Heart left ventricle (tissue), 16 donors: ENCODE measurements around the gene LY6G5C. TPM values are rescaled to one million over a fixed set of nuclear protein-coding genes. Genes with fewer than 3 reads are reported as not detected.

Experiments used
- ATAC-seq, 4 donors: fragments of 200-7000 bp; cut with Tn5 transposase; one replicate each; pipeline ENCODE4 v1.9.1; 2020 to 2022; ENCODE audit warnings: moderate library complexity in 4 of 4, mild to moderate bottlenecking in 3 of 4, moderate number of reproducible peaks in 1 of 4
- DNase-seq, 5 donors: peaks; one replicate each; pipeline ENCODE4 v3.0.0-alpha.2; 2020
- H3K27ac ChIP-seq, 12 donors: fragments of 200-600 bp; sonication (generic) in 4 of 12; one replicate each; pipeline versions ENCODE4 v1.5.0 to v1.8.0; 2016 to 2022; ENCODE audit warnings: mild to moderate bottlenecking in 2 of 12
- H3K27me3 ChIP-seq, 9 donors: fragments of 200-600 bp; sonication (generic) in 2 of 9; one replicate each; pipeline versions ENCODE4 v1.5.1 to v1.8.0; 2016 to 2022; ENCODE audit warnings: mild to moderate bottlenecking in 3 of 9
- H3K36me3 ChIP-seq, 9 donors: fragments of 200-600 bp; sonication (generic) in 2 of 9; one replicate each; pipeline versions ENCODE4 v1.5.0 to v1.8.0; 2018 to 2022; ENCODE audit warnings: mild to moderate bottlenecking in 2 of 9
- H3K4me1 ChIP-seq, 12 donors: fragments of 200-600 bp; sonication (generic) in 4 of 12; one replicate each; pipeline versions ENCODE4 v1.5.0 to v1.8.0; 2016 to 2022; ENCODE audit warnings: mild to moderate bottlenecking in 3 of 12
- H3K4me3 ChIP-seq, 12 donors: fragments of 200-600 bp; sonication (generic) in 4 of 12; one replicate each; pipeline versions ENCODE4 v1.5.0 to v1.8.0; 2017 to 2022; ENCODE audit warnings: mild to moderate bottlenecking in 9 of 12, moderate library complexity in 4 of 12
- H3K9me3 ChIP-seq, 12 donors: fragments of 200-600 bp; sonication (generic) in 4 of 12; one replicate each; pipeline versions ENCODE4 v1.5.0 to v1.8.0; 2016 to 2022; ENCODE audit warnings: mild to moderate bottlenecking in 1 of 12
- CTCF ChIP-seq, 12 donors: fragments of 200-600 bp; sonication (generic) in 4 of 12; IDR thresholded peaks; one replicate each; pipeline versions ENCODE4 v1.5.0 to v1.8.0; 2018 to 2022; ENCODE audit warnings: antibody characterized with exemption in 12 of 12, mild to moderate bottlenecking in 5 of 12
- POLR2A ChIP-seq, 2 donors: fragments of 450-650 bp; IDR thresholded peaks; one replicate each; pipeline ENCODE4 v1.6.1; 2017; ENCODE audit warnings: antibody characterized with exemption in 2 of 2, mild to moderate bottlenecking in 2 of 2, moderate library complexity in 2 of 2
- WGBS, 4 donors: extraction: QIAGEN DNeasy Blood & Tissue Kit in 2 of 4; methylation state at CpG; one replicate each; pipeline versions ENCODE4 v1.1.5 to v1.1.7; 2013 to 2018; 5-methylcytosine and 5-hydroxymethylcytosine counted together
- intact Hi-C, 10 donors: fragments of 100-400 bp; cut with DNase I; formaldehyde crosslinking; loops; one replicate each; pipeline versions ENCODE4 v1.11.1 to v1.14.2; 2022
- polyA plus RNA-seq, 2 donors: library from polyadenylated mRNA; stranded (reverse); fragments of 200-250 nt; gene quantifications; one replicate each; pipeline ENCODE4 v1.2.3, GENCODE V29; 2013
- total RNA-seq, 9 donors: library from RNA; depleted of rRNA in 2 of 9; stranded (reverse); fragments of >200 nt in 2 of 9; fragmentation: NEBNext Ultra II Directional in 3 of 9; extraction: Animal tissue kit (Norgen Biotek cat#: 25700) in 3 of 9; gene quantifications; one replicate each; pipeline versions ENCODE4 v1.1.0 to v1.2.4, GENCODE V29; 2016 to 2023
- donor health status: ischemic (EF 13 %, LVEDD 7.1; RV severe dilation, severe dysfunction).
- donor health status: healthy with polysubstance abuse.
- donor health status: DM: no; HTN: yes; CAD: no.
- donor health status: DM: no; HTN: no; CAD: no.
- donor health status: ischemic (EF 25% LVEDD 6.9; RV normal size, moderate dysfunction).
- donor health status: ischemic (EF 25% LVEDD 5.7; RV mildly dilated, moderate dysfunction).
- donor health status: healthy.
- donor health status: DM: yes; HTN: yes; CAD: no.
- donor health status: ischemic (EF 35%, LVEDD 5.7; RV mildly dilated, moderate dysfunction).
- donor health status: nonischemic (EF 11% LVEDD 7.7; RV severe dilation, severe dysfunction).
- donor health status: DM: yes; HTN: yes; CAD: no.
- donor health status: PGD.
- donor health status: ischemic (EF 29% LVEDD 5.4; RV normal size, mild dysfunction).
- donor health status: nonischemic (EF 23%, LVEDD 6.1; RV moderate dilation, normal function).

The LY6G5C gene
- total and polyA plus RNA-seq, 11 donors, result 1.3 to 3.1 (median 2.2) TPM

GRCh38 chr6:31728767-31729514 lies 48.1 kb upstream of the LY6G5C start, which contains the start of gene DDAH2:
DDAH2 (minus strand) TSS chr6:31729299; CDS start chr6:31729161, 138 bp downstream.
- Histone ChIP-seq H3K4me3 (peak within 1 kb of the TSS; percentile 52 to 95 (median 76)), H3K27ac (peak within 1 kb of the TSS; percentile 70 to 99 (median 97)), H3K36me3 (peaks cover 3 to 70% (median 57%) of the 10 kb centered on the region in 9 donors), H3K9me3 (no peaks in the 10 kb centered on the region), H3K4me1 (peaks cover 0 to 78% (median 27%) of the 10 kb centered on the region in 12 donors), H3K27me3 (no peaks in the 10 kb centered on the region)
- intact Hi-C loops, result loop anchor here in 7 of 10 donors (2.0 to 5.0 kb wide), 5 partner anchors 26 to 103 kb away; partner anchors contain the start of genes LY6G5C (in 3 of the 7), ABHD16A (in 2 of the 7) and SAPCD1 (in 1 of the 7)
- no peak for TF ChIP-seq POLR2A (IDR thresholded peaks at IDR 0.05)
- peak in 5 of 12 donors; percentile 60 to 81 (median 65) for TF ChIP-seq CTCF (IDR thresholded peaks at IDR 0.05)
- peak in 2 of 5 donors; percentile 44 to 49 for DNase-seq
- ATAC-seq, result peak; percentile 26 to 47 (median 44)
- WGBS, 4 donors, result 14 to 20% (median 17%) methylated on average over 35 to 36 of the region's 36 CpGs

- ATAC-seq (no peak), DNase-seq (peak in 1 of 5 donors; percentile 68)
- peak overlapping the region in 11 of 12 donors; percentile 63 to 95 (median 77) for H3K4me3 ChIP-seq
- H3K9me3 ChIP-seq, result no peaks in the 10 kb centered on the region
- intact Hi-C loops, result loop anchor here in 7 of 10 donors (2.0 to 5.0 kb wide), 5 partner anchors 25 to 104 kb away; partner anchors contain the start of genes LY6G5C (in 3 of the 7), ABHD16A (in 2 of the 7) and SAPCD1 (in 1 of the 7)
- H3K27ac ChIP-seq, result peak overlapping the region in 11 of 12 donors; percentile 37 to 99 (median 97)
- peaks cover 0 to 69% (median 23%) of the 10 kb centered on the region in 12 donors for H3K4me1 ChIP-seq
- peaks cover 3 to 60% (median 48%) of the 10 kb centered on the region in 9 donors for H3K36me3 ChIP-seq
- no peak for TF ChIP-seq CTCF (IDR thresholded peaks at IDR 0.05)
- TF ChIP-seq POLR2A (IDR thresholded peaks at IDR 0.05), result no peak
- H3K27me3 ChIP-seq, result no peaks in the 10 kb centered on the region
- WGBS, 4 donors, result 70 to 82% (median 73%) methylated on average over 39 to 41 of the region's 41 CpGs
Measured at GRCh38 chr6:31727717-31728671, 47.1 kb upstream of the LY6G5C start.

- peak in 1 of 4 donors; percentile 7 for ATAC-seq
- no peaks in the 10 kb centered on the region for H3K9me3 ChIP-seq
- H3K36me3 ChIP-seq, result peaks cover 0 to 52% (median 39%) of the 10 kb centered on the region in 9 donors
- 73 to 79% (median 75%) methylated on average over 7 of the region's 7 CpGs for WGBS, 4 donors
- peaks cover 0 to 61% (median 22%) of the 10 kb centered on the region in 12 donors for H3K4me1 ChIP-seq
- H3K27ac ChIP-seq, result peak overlapping the region in 8 of 12 donors; percentile 33 to 99 (median 97)
- H3K27me3 ChIP-seq, result no peaks in the 10 kb centered on the region
- TF ChIP-seq CTCF (IDR thresholded peaks at IDR 0.05) (no peak), POLR2A (IDR thresholded peaks at IDR 0.05) (no peak)
- intact Hi-C loops, result loop anchor here in 6 of 10 donors (5.0 kb wide), 4 partner anchors 35 to 105 kb away; partner anchors contain the start of genes LY6G5C (in 3 of the 6) and SAPCD1 (in 1 of the 6)
- DNase-seq, result peak in 4 of 5 donors; percentile 36 to 56 (median 47)
- H3K4me3 ChIP-seq, result peak overlapping the region in 3 of 12 donors; percentile 67 to 79 (median 76)
Measured at GRCh38 chr6:31727034-31727716, 46.3 kb upstream of the LY6G5C start.
